ENCODE results near the gene TEAD1.

TEAD1 gene

GRCh38 chr11:12772324-12772723 is 98.1 kb downstream of the TEAD1 start:
- Mint-ChIP-seq H3K4me3 (no peak overlapping the region), H3K36me3 (ENCODE audit: low read depth) (no peaks in the 10 kb centered on the region), H3K9me3 (no peaks in the 10 kb centered on the region), H3K27me3 (ENCODE audit: low read depth) (peaks cover 12% of the 10 kb centered on the region), H3K27ac (no peak overlapping the region), H3K4me1 (ENCODE audit: low read depth) (peaks cover 4% of the 10 kb centered on the region)

- H3K27ac Mint-ChIP-seq: no peak overlapping the region
- H3K36me3 Mint-ChIP-seq (ENCODE audit: low read depth): no peaks in the 10 kb centered on the region
- H3K27me3 Mint-ChIP-seq (ENCODE audit: low read depth): peaks cover 9% of the 10 kb centered on the region
- H3K9me3 Mint-ChIP-seq: no peaks in the 10 kb centered on the region
- H3K4me3 Mint-ChIP-seq: no peak overlapping the region
- H3K4me1 Mint-ChIP-seq (ENCODE audit: low read depth): peaks cover 4% of the 10 kb centered on the region
These were observed 99.4 kb downstream of the TEAD1 start for GRCh38 chr11:12773591-12773990.

- Mint-ChIP-seq H3K36me3 (ENCODE audit: low read depth) (no peaks in the 10 kb centered on the region), H3K9me3 (no peaks in the 10 kb centered on the region), H3K27ac (no peak overlapping the region), H3K27me3 (ENCODE audit: low read depth) (peaks cover 18% of the 10 kb centered on the region), H3K4me3 (no peak overlapping the region), H3K4me1 (ENCODE audit: low read depth) (peaks cover 4% of the 10 kb centered on the region)
These were observed 101.7 kb downstream of the TEAD1 start for GRCh38 chr11:12775955-12776354.

- no peaks in the 10 kb centered on the region for H3K9me3 Mint-ChIP-seq
These were observed 103.1 kb downstream of the TEAD1 start for GRCh38 chr11:12777208-12777874.

GRCh38 chr11:12778240-12778905 is 104.2 kb downstream of the TEAD1 start:
- H3K27me3 Mint-ChIP-seq (ENCODE audit: low read depth): peaks cover 28% of the 10 kb centered on the region
- H3K27ac Mint-ChIP-seq: no peak overlapping the region
- no peaks in the 10 kb centered on the region for H3K36me3 Mint-ChIP-seq (ENCODE audit: low read depth)
- H3K4me3 Mint-ChIP-seq: no peak overlapping the region
- no peaks in the 10 kb centered on the region for H3K9me3 Mint-ChIP-seq
- H3K4me1 Mint-ChIP-seq (ENCODE audit: low read depth): no peaks in the 10 kb centered on the region

More at GRCh38 chr11:12777208-12777874, 103.1 kb downstream of the TEAD1 start:
- Mint-ChIP-seq H3K36me3 (ENCODE audit: low read depth) (no peaks in the 10 kb centered on the region), H3K27me3 (ENCODE audit: low read depth) (peaks cover 21% of the 10 kb centered on the region), H3K4me3 (no peak overlapping the region), H3K27ac (no peak overlapping the region), H3K4me1 (ENCODE audit: low read depth) (no peaks in the 10 kb centered on the region)

GRCh38 chr11:12783765-12784164 is 109.5 kb downstream of the TEAD1 start:
- Mint-ChIP-seq H3K4me3 (no peak overlapping the region), H3K36me3 (ENCODE audit: low read depth) (no peaks in the 10 kb centered on the region), H3K27me3 (ENCODE audit: low read depth) (peaks cover 35% of the 10 kb centered on the region), H3K27ac (no peak overlapping the region), H3K9me3 (no peaks in the 10 kb centered on the region), H3K4me1 (ENCODE audit: low read depth) (no peaks in the 10 kb centered on the region)

GRCh38 chr11:12784445-12784844 is 110.2 kb downstream of the TEAD1 start:
- Mint-ChIP-seq H3K4me3 (no peak overlapping the region), H3K27ac (no peak overlapping the region), H3K4me1 (ENCODE audit: low read depth) (no peaks in the 10 kb centered on the region), H3K27me3 (ENCODE audit: low read depth) (peaks cover 31% of the 10 kb centered on the region), H3K9me3 (no peaks in the 10 kb centered on the region), H3K36me3 (ENCODE audit: low read depth) (no peaks in the 10 kb centered on the region)

GRCh38 chr11:12784987-12785386 is 110.8 kb downstream of the TEAD1 start:
- H3K4me3 Mint-ChIP-seq: no peak overlapping the region
- H3K4me1 Mint-ChIP-seq (ENCODE audit: low read depth): no peaks in the 10 kb centered on the region
- no peaks in the 10 kb centered on the region for H3K36me3 Mint-ChIP-seq (ENCODE audit: low read depth)
- H3K27me3 Mint-ChIP-seq (ENCODE audit: low read depth): peaks cover 27% of the 10 kb centered on the region
- H3K9me3 Mint-ChIP-seq: no peaks in the 10 kb centered on the region
- H3K27ac Mint-ChIP-seq: no peak overlapping the region

GRCh38 chr11:12785901-12786300 is 111.7 kb downstream of the TEAD1 start:
- Mint-ChIP-seq H3K27ac (no peak overlapping the region), H3K4me1 (ENCODE audit: low read depth) (no peaks in the 10 kb centered on the region), H3K4me3 (no peak overlapping the region), H3K27me3 (ENCODE audit: low read depth) (peaks cover 30% of the 10 kb centered on the region), H3K36me3 (ENCODE audit: low read depth) (no peaks in the 10 kb centered on the region), H3K9me3 (no peaks in the 10 kb centered on the region)

- H3K27ac Mint-ChIP-seq: no peak overlapping the region
- H3K4me1 Mint-ChIP-seq (ENCODE audit: low read depth): no peaks in the 10 kb centered on the region
- no peaks in the 10 kb centered on the region for H3K9me3 Mint-ChIP-seq
- H3K27me3 Mint-ChIP-seq (ENCODE audit: low read depth): peaks cover 33% of the 10 kb centered on the region
- no peak overlapping the region for H3K4me3 Mint-ChIP-seq
- no peaks in the 10 kb centered on the region for H3K36me3 Mint-ChIP-seq (ENCODE audit: low read depth)
These were observed 112.2 kb downstream of the TEAD1 start for GRCh38 chr11:12786450-12786849.

GRCh38 chr11:12786891-12787290 is 112.7 kb downstream of the TEAD1 start:
- Mint-ChIP-seq H3K4me1 (ENCODE audit: low read depth) (no peaks in the 10 kb centered on the region), H3K36me3 (ENCODE audit: low read depth) (no peaks in the 10 kb centered on the region), H3K4me3 (no peak overlapping the region), H3K27ac (no peak overlapping the region), H3K9me3 (no peaks in the 10 kb centered on the region), H3K27me3 (ENCODE audit: low read depth) (peaks cover 35% of the 10 kb centered on the region)

GRCh38 chr11:12787847-12788246 is 113.6 kb downstream of the TEAD1 start:
- Mint-ChIP-seq H3K4me3 (no peak overlapping the region), H3K27me3 (ENCODE audit: low read depth) (peaks cover 30% of the 10 kb centered on the region), H3K27ac (no peak overlapping the region), H3K36me3 (ENCODE audit: low read depth) (no peaks in the 10 kb centered on the region), H3K9me3 (no peaks in the 10 kb centered on the region), H3K4me1 (ENCODE audit: low read depth) (no peaks in the 10 kb centered on the region)

- Mint-ChIP-seq H3K4me1 (ENCODE audit: low read depth) (no peaks in the 10 kb centered on the region), H3K4me3 (no peak overlapping the region), H3K27me3 (ENCODE audit: low read depth) (peaks cover 20% of the 10 kb centered on the region)
These were observed 114.8 kb downstream of the TEAD1 start for GRCh38 chr11:12789054-12789453.

GRCh38 chr11:12789596-12790215 is 115.5 kb downstream of the TEAD1 start:
- no peak overlapping the region for H3K4me3 Mint-ChIP-seq
- no peak overlapping the region for H3K27ac Mint-ChIP-seq
- H3K36me3 Mint-ChIP-seq (ENCODE audit: low read depth): no peaks in the 10 kb centered on the region
- no peaks in the 10 kb centered on the region for H3K4me1 Mint-ChIP-seq (ENCODE audit: low read depth)
- peaks cover 17% of the 10 kb centered on the region for H3K27me3 Mint-ChIP-seq (ENCODE audit: low read depth)
- no peaks in the 10 kb centered on the region for H3K9me3 Mint-ChIP-seq

More at GRCh38 chr11:12789054-12789453, 114.8 kb downstream of the TEAD1 start:
- no peaks in the 10 kb centered on the region for H3K36me3 Mint-ChIP-seq (ENCODE audit: low read depth)
- H3K27ac Mint-ChIP-seq: no peak overlapping the region
- H3K9me3 Mint-ChIP-seq: no peaks in the 10 kb centered on the region

Measured in T-helper 1 cell treated with Interleukin-12 subunit alpha and Interleukin-12 subunit beta and Interleukin-4 antibody, amounts not matched to agents 30 μg/mL and 1 μg/mL, for 36 hours (primary cell).